ENCODE measurements around the gene PAQR6. TPM values are rescaled to one million over a fixed set of nuclear protein-coding genes. Genes with fewer than 3 reads are reported as not detected.

Gene PAQR6
- total RNA-seq, 4 donors from 2014 or later, result 0.88 to 3.4 (median 2.0) TPM

DNA sequence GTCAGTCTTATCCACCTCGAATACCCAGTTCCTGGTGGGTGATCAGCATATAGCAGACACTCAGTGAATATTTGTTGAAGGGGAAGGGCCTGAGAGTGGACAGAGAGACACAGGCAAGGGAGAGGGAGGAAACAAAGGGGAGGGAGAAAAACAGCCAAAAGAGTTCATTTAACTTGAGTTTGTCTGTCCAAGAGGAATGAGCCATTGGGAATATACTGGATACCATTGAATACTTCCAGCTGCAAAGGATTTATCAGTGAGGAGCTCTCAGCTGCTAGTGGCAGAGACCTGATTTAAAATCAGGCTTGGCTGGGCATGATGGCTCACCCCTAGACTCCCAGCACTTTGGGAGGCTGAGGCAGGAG lies 17.4 kb downstream of the PAQR6 start:
- no peak for TF ChIP-seq POLR2A (IDR thresholded peaks at IDR 0.05)
- TF ChIP-seq, protein P1, sequence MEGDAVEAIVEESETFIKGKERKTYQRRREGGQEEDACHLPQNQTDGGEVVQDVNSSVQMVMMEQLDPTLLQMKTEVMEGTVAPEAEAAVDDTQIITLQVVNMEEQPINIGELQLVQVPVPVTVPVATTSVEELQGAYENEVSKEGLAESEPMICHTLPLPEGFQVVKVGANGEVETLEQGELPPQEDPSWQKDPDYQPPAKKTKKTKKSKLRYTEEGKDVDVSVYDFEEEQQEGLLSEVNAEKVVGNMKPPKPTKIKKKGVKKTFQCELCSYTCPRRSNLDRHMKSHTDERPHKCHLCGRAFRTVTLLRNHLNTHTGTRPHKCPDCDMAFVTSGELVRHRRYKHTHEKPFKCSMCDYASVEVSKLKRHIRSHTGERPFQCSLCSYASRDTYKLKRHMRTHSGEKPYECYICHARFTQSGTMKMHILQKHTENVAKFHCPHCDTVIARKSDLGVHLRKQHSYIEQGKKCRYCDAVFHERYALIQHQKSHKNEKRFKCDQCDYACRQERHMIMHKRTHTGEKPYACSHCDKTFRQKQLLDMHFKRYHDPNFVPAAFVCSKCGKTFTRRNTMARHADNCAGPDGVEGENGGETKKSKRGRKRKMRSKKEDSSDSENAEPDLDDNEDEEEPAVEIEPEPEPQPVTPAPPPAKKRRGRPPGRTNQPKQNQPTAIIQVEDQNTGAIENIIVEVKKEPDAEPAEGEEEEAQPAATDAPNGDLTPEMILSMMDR (IDR thresholded peaks at IDR 0.05), result no peak
- Histone ChIP-seq H3K4me3 (no peak overlapping the region), H3K4me1 (peaks cover 0 to 4% (median 0%) of the 10 kb centered on the region in 3 donors), H3K27me3 (no peaks in the 10 kb centered on the region), H3K36me3 (peaks cover 0 to 97% (median 8%) of the 10 kb centered on the region in 3 donors), H3K9me3 (no peaks in the 10 kb centered on the region), H3K27ac (no peak overlapping the region)
- DNase-seq, result no peak
- intact Hi-C loops (cut with DNase I), result no loop called here
- 60 to 89% methylated on average over 1 of the region's 1 CpG for WGBS, 2 donors

DNA sequence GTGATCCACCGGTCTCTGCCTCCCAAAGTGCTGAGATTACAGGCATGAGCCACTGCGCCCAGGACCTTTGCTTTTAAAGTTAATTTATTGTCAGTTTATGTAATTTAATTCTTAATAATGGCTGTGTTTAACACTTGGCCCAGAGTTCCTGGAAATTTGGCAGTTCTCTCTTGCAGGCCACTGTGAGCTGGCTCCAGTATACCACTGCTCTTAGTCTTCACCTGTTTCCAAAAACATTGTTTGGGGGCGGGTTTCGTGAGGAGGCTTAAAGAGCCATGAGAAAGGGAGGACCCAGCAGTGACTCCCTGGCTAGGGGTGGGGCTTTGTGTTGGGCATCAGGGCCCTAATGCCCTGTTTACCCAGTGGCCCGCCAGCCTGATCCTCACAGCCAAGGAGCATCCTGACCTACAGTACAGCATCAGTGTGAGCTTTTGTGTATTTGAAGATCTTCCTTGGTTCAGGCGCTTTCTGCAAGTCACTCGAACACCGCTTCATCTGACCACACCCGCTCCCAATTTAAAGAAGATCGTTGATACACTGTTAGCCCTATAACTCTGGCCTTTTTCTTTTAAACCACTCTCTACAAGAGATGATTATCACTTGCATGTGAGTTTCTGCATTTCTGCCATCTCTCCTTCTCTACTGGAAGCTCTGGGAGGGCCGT lies 17.9 kb downstream of the PAQR6 start:
- Histone ChIP-seq H3K27me3 (no peaks in the 10 kb centered on the region), H3K9me3 (no peaks in the 10 kb centered on the region), H3K36me3 (peaks cover 0 to 91% (median 8%) of the 10 kb centered on the region in 3 donors), H3K4me1 (peaks cover 0 to 9% (median 0%) of the 10 kb centered on the region in 3 donors), H3K4me3 (no peak overlapping the region), H3K27ac (no peak overlapping the region)
- WGBS, 2 donors, result 83 to 90% methylated on average over 10 to 11 of the region's 11 CpGs
- TF ChIP-seq POLR2A (IDR thresholded peaks at IDR 0.05), result no peak
- TF ChIP-seq, protein P1 (IDR thresholded peaks at IDR 0.05), result no peak
- no peak for DNase-seq
- intact Hi-C loops (cut with DNase I), result loop anchor here (5.0 kb wide), 2 partner anchors 93 to 138 kb away; no protein-coding TSS in a partner anchor

DNA sequence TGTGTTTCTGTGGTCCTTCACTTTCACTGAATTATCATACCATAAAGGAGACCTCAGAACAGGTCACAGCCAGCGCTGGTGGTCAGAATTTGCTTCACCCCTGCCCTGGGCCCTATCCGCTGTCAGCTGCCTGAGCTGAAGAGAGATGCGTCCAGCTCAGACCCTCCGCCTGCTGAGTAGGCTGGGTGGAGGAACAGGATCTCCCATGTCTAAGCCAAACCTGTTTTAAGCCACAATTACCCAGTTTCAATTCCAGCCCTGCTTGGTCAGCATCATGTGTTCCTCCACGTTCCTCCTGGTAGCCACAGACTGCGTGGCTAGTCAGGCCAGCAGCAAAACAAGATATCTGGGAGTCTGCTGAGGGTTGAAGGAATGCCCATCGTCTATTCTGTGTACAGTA lies 19.4 kb downstream of the PAQR6 start:
- WGBS, 2 donors, result 79 to 87% methylated on average over 7 of the region's 7 CpGs
- Histone ChIP-seq H3K9me3 (no peaks in the 10 kb centered on the region), H3K27me3 (no peaks in the 10 kb centered on the region), H3K4me3 (no peak overlapping the region), H3K27ac (no peak overlapping the region), H3K4me1 (peaks cover 0 to 12% (median 0%) of the 10 kb centered on the region in 3 donors), H3K36me3 (peaks cover 0 to 91% (median 7%) of the 10 kb centered on the region in 3 donors)
- TF ChIP-seq, protein P1 (IDR thresholded peaks at IDR 0.05), result no peak
- TF ChIP-seq POLR2A (IDR thresholded peaks at IDR 0.05), result no peak
- no peak for DNase-seq
- intact Hi-C loops (cut with DNase I), result loop anchor here (5.0 kb wide), 2 partner anchors 91 to 136 kb away; no protein-coding TSS in a partner anchor

DNA sequence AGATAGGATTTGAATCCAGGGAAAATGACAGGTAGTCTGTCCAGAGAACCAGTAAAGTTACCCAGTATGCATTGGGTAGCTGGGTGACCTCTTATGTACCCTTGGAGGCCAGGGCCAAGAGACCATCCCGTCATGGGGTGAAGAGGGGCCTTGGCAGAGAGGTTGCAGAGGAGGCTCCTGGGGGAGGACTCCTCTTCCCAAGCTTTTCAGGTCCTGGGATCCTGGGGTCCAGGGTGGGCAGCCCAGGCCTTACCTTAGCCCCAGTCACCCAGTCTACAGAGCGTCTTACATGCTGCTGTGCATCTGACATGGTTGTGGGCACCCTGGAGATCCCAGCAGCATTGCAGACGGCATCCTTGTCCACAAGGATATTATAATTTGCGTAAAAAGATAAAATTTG lies 21.1 kb downstream of the PAQR6 start:
- intact Hi-C loops (cut with DNase I), result loop anchor here (5.0 kb wide), 2 partner anchors 89 to 134 kb away; no protein-coding TSS in a partner anchor
- no peak overlapping the region for H3K4me3 ChIP-seq
- no peaks in the 10 kb centered on the region for H3K27me3 ChIP-seq
- DNase-seq, result no peak
- WGBS, 2 donors, result 84 to 97% methylated on average over 3 of the region's 4 CpGs
- H3K9me3 ChIP-seq, result no peaks in the 10 kb centered on the region
- TF ChIP-seq, protein P1 (IDR thresholded peaks at IDR 0.05), result no peak
- TF ChIP-seq POLR2A (IDR thresholded peaks at IDR 0.05), result no peak
- peaks cover 0 to 12% (median 0%) of the 10 kb centered on the region in 3 donors for H3K4me1 ChIP-seq
- no peak overlapping the region for H3K27ac ChIP-seq
- peaks cover 4 to 91% (median 8%) of the 10 kb centered on the region in 3 donors for H3K36me3 ChIP-seq

DNA sequence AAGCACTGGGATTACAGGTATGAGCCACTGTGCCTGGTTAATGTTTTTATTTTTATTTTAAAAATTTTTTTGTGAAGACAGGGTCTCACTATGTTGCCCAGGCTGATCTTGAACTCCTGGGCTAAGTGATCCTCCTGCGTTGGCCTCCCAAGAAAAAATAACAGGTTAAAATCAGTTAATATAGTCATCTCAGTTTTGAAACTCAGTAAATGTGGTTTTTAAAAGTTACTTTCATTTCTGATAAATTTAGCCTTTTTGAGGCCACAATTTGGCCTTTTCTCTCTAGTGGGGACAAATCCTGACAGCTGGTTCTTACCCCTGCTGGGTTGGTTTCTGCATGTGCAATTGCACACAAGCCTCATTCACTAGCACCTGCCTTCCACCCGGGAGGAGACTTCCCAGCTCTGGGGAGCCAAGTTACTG lies 21.7 kb downstream of the PAQR6 start:
- H3K4me1 ChIP-seq, result peaks cover 0 to 12% (median 0%) of the 10 kb centered on the region in 3 donors
- no peak overlapping the region for H3K4me3 ChIP-seq
- TF ChIP-seq, protein P1 (IDR thresholded peaks at IDR 0.05), result no peak
- no peak for TF ChIP-seq POLR2A (IDR thresholded peaks at IDR 0.05)
- H3K27ac ChIP-seq, result peak overlapping the region in 1 of 4 donors; percentile 1
- no peak for DNase-seq
- no peaks in the 10 kb centered on the region for H3K9me3 ChIP-seq
- WGBS, 2 donors, result 70 to 71% methylated on average over 2 of the region's 2 CpGs
- intact Hi-C loops (cut with DNase I), result loop anchor here (5.0 kb wide), 2 partner anchors 89 to 134 kb away; no protein-coding TSS in a partner anchor
- no peaks in the 10 kb centered on the region for H3K27me3 ChIP-seq
- peaks cover 8 to 91% (median 9%) of the 10 kb centered on the region in 3 donors for H3K36me3 ChIP-seq
